HG02759 (cell line): ENCODE results near the gene CD177.
"Not testable (repeated sequence)": the region's sequence is repeated elsewhere in the genome, so short reads cannot be mapped to it uniquely, and the experiment has no call there.

Source experiments
- ATAC-seq: cut with Tn5 transposase; IDR thresholded peaks from one replicate; pipeline ENCODE4 v1.9.1; 2021; ENCODE audit warnings: mild to moderate bottlenecking, moderate library complexity; ENCODE audit not compliant: unreplicated experiment

Gene CD177

GRCh38 chr19:43377624-43378023, 24.1 kb downstream of the CD177 start:
- ATAC-seq: not testable (repeated sequence)

DNA sequence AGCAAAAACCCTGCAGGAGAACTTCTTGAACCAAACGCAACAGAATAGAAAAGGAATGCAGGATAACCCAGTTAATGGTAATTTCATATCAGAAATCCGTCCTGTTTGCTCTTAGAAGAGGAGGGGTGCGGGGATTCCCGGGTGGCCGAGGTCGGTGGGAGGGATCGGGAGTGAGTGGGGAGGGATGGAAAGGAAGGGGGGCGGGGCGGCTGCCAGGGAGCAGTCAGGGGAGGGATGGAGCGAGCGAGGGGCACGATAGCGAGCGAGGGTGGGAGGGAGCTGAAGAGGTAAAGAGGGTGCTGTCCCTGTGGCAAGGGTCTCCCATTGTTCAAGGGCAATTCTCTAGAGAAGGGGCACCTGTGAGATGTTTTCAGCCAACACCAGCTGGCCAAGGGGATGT, 26.5 kb downstream of the CD177 start:
- no peak for ATAC-seq

DNA sequence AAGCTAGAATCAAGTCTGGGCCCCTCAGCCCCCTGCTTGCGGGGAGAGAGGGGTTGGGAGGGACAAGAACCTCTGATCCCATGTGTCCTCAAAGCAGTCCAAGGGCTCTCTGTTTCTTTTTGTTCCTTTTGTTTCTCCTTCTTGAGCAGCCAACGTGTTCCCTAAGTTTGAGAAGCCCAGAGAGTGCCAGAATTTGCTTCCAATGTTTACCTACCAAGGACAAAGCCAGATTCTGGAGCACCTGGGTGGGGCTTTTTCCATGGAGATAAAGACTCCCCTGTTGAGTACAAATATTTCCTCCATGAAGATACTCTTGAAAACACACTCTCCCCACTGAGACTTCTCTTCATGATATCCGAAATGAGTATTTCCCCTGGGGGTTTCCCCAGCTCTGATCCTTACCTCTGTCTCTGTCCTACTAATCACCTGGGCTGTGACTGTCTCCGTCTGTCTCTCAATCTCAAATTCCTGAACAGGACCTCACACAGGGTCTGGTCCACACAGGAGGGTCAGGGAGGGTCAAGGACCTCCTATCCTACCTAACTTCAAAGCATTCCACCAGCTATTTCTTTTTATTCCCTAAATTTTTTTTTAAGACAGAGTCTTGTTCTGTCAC, 27.4 kb downstream of the CD177 start:
- ATAC-seq: no peak

DNA sequence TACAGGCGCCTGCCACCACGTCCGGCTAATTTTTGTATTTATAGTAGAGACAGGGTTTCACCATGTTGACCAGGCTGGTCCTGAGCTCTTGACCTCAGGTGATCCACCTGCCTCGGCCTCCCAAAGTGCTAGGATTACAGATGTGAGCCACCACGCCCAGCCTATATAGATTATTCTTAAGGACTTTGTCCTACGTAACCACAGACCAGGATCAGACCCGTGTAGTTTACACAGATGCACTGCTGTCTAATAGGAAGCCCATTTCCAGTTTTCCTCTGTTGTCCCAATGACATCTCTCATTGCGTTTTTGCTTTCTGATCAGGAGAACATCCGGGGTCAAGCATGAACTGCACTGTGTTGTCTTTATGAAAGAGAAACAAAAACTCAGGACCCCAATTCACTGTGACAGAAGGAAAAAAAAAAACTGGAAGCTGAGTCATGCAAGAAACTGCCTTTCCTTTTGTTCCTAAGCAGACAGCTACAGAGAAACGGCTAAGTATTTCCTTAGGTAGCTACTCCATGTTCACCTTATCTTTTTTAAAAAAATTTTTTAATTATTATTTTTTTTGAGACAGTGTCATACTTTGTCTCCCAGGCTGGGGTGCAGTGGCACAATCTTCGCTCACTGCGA, 29.2 kb downstream of the CD177 start:
- ATAC-seq: not testable (repeated sequence)

- ATAC-seq: not testable (repeated sequence)
Measured at GRCh38 chr19:43383254-43383653, 29.8 kb downstream of the CD177 start.

DNA sequence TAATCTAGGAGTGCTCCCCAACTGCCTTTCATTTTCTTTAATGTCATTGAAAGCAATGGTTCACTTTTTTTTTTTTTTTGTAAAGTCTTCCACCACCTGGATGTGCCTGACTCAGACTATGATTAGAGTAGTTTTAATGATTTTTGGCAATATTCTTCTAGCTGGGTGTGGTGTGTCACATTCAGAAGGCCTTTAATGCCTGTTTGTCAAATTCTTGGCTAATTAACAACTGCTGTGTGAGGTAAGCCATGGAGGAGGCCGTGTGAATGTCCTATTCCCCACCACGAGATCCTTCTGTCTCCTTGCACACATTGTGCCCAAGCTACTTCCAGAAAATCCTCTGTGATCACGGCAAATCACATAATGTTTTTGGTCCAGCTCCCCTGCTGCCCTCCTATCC, 30.3 kb downstream of the CD177 start:
- not testable (repeated sequence) for ATAC-seq

- not testable (repeated sequence) for ATAC-seq
Measured at GRCh38 chr19:43390903-43391551, 37.5 kb downstream of the CD177 start.

DNA sequence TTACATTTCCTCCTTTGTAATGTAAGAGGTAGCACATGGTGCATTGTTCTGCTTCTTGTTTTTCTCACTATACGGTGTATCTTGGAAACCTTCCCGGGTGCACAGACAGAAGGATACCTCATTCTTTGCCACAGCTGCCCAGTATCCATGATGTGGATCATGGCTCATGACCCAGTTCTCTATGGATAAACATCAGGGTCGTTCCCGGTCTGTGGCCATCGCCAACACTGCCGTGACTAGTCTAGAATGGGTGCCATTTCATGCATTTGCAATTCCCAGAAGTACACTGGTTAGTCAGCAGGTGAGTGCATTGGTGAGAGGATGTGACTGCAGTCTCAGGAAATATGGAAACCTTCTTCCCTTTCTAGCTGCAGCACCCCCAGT, 38.1 kb downstream of the CD177 start:
- ATAC-seq: not testable (repeated sequence)

DNA sequence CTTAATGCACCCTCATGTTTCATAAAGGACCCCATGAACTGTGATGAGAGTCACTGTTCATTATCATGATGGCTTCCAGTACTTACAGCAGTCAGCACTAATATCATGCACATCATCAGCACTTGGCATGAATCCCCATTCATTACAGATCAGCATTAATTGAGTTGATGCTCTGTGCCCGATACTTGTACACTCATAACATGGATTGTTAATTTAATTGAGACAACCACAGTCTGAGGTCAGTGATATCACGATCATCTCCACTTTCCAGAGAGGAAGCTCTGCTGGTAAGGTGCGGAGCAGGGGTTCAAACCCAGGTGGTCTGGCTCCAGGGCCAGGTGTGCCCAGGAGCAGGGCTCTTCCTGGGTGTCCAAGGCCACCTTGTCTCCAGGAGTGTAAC, 40.0 kb downstream of the CD177 start:
- ATAC-seq: not testable (repeated sequence)

GRCh38 chr19:43395561-43395960, 42.1 kb downstream of the CD177 start:
- no peak for ATAC-seq

DNA sequence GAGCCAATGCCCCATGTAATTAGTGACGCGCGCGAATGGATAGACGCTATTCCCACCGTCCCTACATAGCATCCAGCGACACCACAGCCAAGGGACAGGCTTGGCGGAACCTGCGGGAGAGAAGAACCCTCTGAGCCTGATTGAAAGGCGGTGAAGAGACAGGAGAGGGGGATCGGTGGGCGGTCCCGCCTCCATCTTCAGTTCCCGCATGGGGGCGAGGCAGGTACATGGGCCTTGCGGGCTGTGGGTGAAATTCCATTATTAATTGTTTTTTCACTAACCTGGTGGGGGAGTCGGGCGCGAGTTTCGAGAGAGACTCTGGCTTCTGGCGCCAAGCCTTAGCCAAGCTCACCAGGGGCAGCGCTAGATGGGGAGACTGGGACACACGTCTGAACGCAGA, 52.8 kb downstream of the CD177 start:
- ATAC-seq: no peak

DNA sequence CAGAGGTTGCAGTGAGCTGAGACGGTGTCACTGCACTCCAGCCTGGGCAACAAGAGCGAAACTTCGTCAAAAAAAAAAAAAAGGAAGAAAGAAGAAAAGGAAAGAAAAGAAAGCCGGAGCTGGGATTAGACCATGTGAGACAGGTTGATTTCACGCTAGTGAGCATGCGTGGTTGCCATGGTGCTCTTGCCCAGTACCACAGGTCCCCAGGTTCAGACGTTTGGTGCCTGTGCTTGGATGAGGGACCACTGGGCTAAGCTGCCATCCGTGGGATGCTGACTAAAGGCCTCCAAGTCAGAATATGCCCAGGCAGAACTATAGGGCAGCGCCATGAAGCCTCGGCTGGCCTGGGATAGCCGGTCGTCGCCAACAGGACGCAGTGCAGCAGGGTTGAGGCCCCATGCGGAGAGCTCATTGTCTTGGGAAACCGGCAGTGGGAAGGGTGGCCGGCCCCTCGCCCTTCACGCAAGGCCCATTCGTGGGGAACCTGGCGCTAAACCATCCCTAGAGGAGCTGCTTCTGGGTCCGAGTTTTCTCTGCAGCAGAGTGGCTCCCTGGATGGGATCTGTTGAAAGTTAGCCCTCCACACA, 54.0 kb downstream of the CD177 start:
- ATAC-seq: no peak

- ATAC-seq: no peak
Measured at GRCh38 chr19:43408043-43408442, 54.6 kb downstream of the CD177 start.

- ATAC-seq: no peak
Measured at GRCh38 chr19:43409415-43409814, 55.9 kb downstream of the CD177 start.

- no peak for ATAC-seq
Measured at GRCh38 chr19:43412441-43412840, 59.0 kb downstream of the CD177 start.
